NT2/D1 (cell line): ENCODE measurements around the gene ASRGL1.

ENCODE experiments used
- SUZ12 ChIP-seq: IDR thresholded peaks from 2 replicates; pipeline ENCODE4 v1.6.1; 2011; ENCODE audit not compliant: insufficient read length, insufficient read depth; ENCODE audit errors: extremely low read depth
- YY1 ChIP-seq: IDR thresholded peaks from 2 replicates; pipeline ENCODE4 v1.6.1; 2011; ENCODE audit not compliant: insufficient read length, insufficient read depth
- ZNF274 ChIP-seq: IDR thresholded peaks from 2 replicates; pipeline ENCODE4 v1.6.1; 2011; ENCODE audit warnings: mild to moderate bottlenecking, low read depth, low read length

- TF ChIP-seq YY1 = no peak
- TF ChIP-seq ZNF274 = no peak
- TF ChIP-seq SUZ12 = no peak
These were observed 72.6 kb downstream of the ASRGL1 start for GRCh38 chr11:62409831-62410230.
